NCI-H82 treated with DMSO at 0.1 percent for 48 hours (cell line): ENCODE data around the gene TLCD1.
A peak's percentile ranks its signal among the peaks of the same experiment; 100 is the strongest.

Source experiments
- DNase-seq: peaks from one replicate; lab custom pipeline; 2025; ENCODE audit not compliant: unreplicated experiment; lab: John Stamatoyannopoulos, UW

TLCD1 gene

DNA sequence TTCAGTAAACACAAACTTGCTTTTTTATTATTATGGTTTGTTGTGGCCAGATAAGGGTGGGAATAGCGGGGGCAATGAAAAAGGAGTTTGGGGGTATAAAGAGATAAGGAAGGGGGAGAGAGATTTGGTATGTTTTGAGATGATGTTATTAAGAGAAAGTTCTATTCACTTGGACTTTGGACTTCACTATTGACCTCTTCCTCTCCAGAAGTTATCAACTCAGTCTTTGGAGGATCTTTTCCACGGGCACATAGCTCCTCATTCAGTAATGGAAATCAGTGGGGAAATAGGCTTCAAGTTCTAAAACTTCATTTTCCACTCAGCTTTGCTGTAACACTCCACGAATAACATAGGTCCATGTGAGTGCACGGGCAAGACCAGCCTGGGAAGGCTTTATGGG lies 37.6 kb downstream of the TLCD1 start:
- DNase-seq: no peak

DNA sequence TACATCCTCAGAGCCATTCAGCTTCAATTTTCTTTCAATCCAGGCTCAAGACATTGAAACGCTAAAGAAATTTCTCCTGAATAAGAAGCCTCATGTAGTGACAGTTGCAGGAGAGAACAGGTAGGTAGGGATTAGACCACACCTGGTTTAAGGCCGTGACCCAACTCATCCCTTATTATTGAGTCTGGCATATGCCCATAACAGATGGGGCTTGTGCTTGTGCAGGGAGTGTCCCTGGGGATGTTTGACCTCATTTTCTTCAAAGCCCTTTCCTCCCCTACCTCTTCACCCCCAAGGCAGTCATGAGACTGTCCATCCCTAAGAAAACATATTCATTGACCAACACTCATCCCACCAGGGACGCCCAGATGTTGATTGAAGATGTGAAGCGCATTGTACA lies 39.7 kb downstream of the TLCD1 start:
- DNase-seq: no peak

DNA sequence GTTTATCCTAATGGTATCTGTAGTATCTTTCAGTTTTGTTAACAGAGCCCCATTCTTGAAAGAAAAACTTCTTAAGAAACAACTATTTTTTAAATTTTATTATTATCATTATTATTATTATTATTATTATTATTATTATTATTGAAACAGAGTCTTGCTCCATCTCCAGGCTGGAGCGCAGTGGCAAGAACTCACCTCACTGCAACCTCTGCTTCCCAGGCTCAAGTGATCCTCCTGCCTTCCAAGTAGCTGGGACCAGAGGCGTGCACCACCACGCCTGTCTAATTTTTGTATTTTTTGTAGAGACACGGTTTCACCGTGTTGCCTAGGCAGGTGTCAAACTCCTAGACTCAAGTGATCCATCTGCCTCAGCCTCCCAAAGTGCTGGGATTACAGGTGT lies 40.7 kb downstream of the TLCD1 start:
- DNase-seq: no peak

DNA sequence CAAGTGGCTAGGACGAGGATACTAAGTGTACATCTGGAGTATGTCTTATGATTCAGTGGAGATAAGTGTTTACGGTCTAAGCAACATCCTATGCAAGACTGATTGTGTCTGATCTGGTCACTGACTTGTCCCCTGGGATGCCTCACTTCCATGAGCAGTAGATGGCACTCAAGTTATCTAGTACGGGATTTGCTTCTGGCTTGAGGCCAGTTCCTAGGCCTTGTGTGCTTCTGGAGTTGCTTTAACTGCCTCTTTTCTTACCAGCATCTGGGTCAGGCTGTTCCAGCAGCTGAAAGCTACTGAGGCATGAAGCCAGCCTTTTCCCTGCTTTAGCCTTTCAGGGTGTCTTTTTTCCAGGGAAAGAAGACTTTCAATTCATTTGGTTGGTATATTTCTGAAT lies 41.1 kb downstream of the TLCD1 start:
- DNase-seq: peak; percentile 61

DNA sequence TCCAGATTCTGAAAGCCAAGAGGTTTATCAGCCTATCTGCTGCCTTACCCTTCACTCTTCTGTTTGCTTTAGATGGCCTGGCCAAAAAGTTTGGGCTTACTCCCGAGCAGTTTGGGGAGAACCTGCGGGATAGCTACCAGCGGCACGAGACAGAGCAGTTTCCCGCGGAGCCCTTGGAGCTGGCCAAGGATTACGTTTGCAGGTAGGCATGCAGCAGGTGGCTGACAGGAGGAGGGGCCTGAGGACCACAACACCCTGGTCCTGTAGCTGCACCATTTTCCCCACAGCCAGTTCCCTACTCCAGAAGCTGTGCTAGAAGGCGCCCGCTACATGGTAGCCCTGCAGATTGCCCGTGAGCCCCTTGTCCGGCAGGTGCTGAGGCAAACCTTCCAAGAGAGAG lies 43.4 kb downstream of the TLCD1 start:
- no peak for DNase-seq

DNA sequence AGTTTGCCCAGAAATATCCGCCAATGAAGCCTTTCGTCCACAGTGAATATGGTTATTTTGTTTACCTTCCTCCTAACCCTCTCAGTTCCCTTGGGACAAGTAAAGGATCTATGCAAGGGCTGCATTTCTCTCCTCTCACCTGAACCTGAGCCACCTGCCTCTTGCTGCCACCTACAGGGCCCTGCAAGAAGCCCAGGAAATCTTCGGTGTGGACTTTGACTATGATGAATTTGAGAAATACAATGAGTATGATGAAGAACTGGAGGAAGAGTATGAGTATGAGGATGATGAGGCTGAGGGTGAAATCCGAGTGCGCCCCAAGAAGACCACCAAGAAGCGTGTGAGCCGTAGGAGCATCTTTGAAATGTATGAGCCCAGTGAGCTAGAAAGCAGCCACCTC lies 50.1 kb downstream of the TLCD1 start:
- no peak for DNase-seq

DNA sequence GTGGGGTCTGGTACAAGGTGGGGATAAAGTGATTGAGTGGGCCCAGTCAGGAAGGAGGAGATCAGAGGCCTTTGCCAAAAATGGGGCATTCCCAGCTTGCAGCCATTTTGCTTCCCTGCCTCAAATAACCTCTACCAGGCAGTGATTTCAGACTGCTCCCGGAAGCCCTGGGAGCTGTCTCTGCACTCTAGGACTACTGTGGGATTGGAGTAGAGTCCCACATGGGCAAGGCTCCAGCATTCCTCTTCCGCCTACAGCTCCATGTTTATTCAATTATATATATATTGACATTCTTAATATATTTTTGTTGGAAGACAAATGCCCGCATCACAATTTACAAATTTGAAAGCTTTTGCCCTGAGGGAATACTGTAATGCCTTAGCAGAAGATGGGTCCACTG lies 50.5 kb downstream of the TLCD1 start:
- DNase-seq: no peak
